OCI-LY3 (cell line): ENCODE data around the gene DCTPP1.

Source experiments
- H2AFZ ChIP-seq: fragments of 200-600, 300-600 bp; shearing (Covaris generic); 2 replicates; pipeline ENCODE4 v1.6.0; 2014; ENCODE audit warnings: antibody characterized with exemption, low read depth, low read length
- H3K27ac ChIP-seq: fragments of 200-600, 300-600 bp; sonication (generic); 2 replicates; pipeline ENCODE4 v1.5.1; 2014; ENCODE audit warnings: mild to moderate bottlenecking, low read length, moderate library complexity, mixed read lengths
- H3K27me3 ChIP-seq: fragments of 200-600, 300-600 bp; sonication (generic); 2 replicates; pipeline ENCODE4 v1.6.1; 2014; ENCODE audit warnings: low read depth, low read length, mixed read lengths
- H3K36me3 ChIP-seq: fragments of 200-600, 300-600 bp; sonication (generic); replicated peaks from 2 replicates; pipeline ENCODE3; 2014; ENCODE audit warnings: low read depth, low read length, mixed read lengths
- H3K4me1 ChIP-seq: fragments of 300-600, 200-600 bp; sonication (generic); 2 replicates; pipeline ENCODE4 v1.6.1; 2014; ENCODE audit warnings: low read length, mixed read lengths
- H3K4me2 ChIP-seq: fragments of 200-600, 300-600 bp; sonication (generic); 2 replicates; pipeline ENCODE4 v1.6.1; 2014; ENCODE audit warnings: low read length, mixed read lengths
- H3K4me3 ChIP-seq: fragments of 300-600, 200-600 bp; sonication (generic); 2 replicates; pipeline ENCODE4 v1.5.1; 2014; ENCODE audit warnings: antibody characterized with exemption, mild to moderate bottlenecking, low read length, moderate library complexity
- H3K79me2 ChIP-seq: fragments of 300-600, 200-600 bp; shearing (Covaris generic); 2 replicates; pipeline ENCODE4 v1.6.1; 2014; ENCODE audit warnings: mild to moderate bottlenecking, low read length, mixed read lengths
- H3K9ac ChIP-seq: fragments of 300-600, 200-600 bp; shearing (Covaris generic); 2 replicates; pipeline ENCODE4 v1.6.0; 2014; ENCODE audit warnings: mild to moderate bottlenecking, low read length, moderate library complexity
- H3K9me3 ChIP-seq: fragments of 200-600, 300-600 bp; shearing (Covaris generic); 2 replicates; pipeline ENCODE4 v1.6.1; 2014; ENCODE audit warnings: low read length, mixed read lengths; ENCODE audit not compliant: insufficient read depth
- H4K20me1 ChIP-seq: fragments of 200-600, 300-600 bp; sonication (generic); 2 replicates; pipeline ENCODE4 v1.6.1; 2016; ENCODE audit warnings: low read length, mixed read lengths; ENCODE audit not compliant: insufficient read depth
- CTCF ChIP-seq: fragments of 200-600, 300-600 bp; sonication (generic); IDR thresholded peaks from 2 replicates; pipeline ENCODE4 v1.5.1; 2014; ENCODE audit warnings: antibody characterized with exemption, low read length, low read depth
- EZH2phosphoT487 ChIP-seq: fragments of 200-600 bp; shearing (Covaris generic); IDR thresholded peaks from 2 replicates; pipeline ENCODE4 v1.6.1; 2018; ENCODE audit warnings: antibody characterized with exemption, mixed run types, low read depth

DCTPP1 gene

GRCh38 chr16:30409125-30410060 is 20.4 kb downstream of the DCTPP1 start:
- TF ChIP-seq CTCF (peak; percentile 89), EZH2phosphoT487 (no peak)
- H3K79me2 ChIP-seq = peaks cover 8% of the 10 kb centered on the region; the same call in 1 of the 2 replicates
- peak overlapping the region; percentile 34 for H3K4me2 ChIP-seq
- no peaks in the 10 kb centered on the region for H3K27me3 ChIP-seq
- H4K20me1 ChIP-seq = no peaks in the 10 kb centered on the region
- no peak overlapping the region for H2AFZ ChIP-seq
- no peak overlapping the region; the same call in 1 of the 2 replicates for H3K9ac ChIP-seq
- peak overlapping the region; percentile 40; the same call in 1 of the 2 replicates for H3K27ac ChIP-seq
- H3K4me1 ChIP-seq = peaks cover 34% of the 10 kb centered on the region
- H3K9me3 ChIP-seq = no peaks in the 10 kb centered on the region
- no peak overlapping the region for H3K4me3 ChIP-seq
- peaks cover 15% of the 10 kb centered on the region for H3K36me3 ChIP-seq

GRCh38 chr16:30407804-30408534 is 21.9 kb downstream of the DCTPP1 start:
- no peaks in the 10 kb centered on the region for H3K27me3 ChIP-seq
- peaks cover 10% of the 10 kb centered on the region for H3K36me3 ChIP-seq
- peak overlapping the region; percentile 94 for H3K4me3 ChIP-seq
- H3K27ac ChIP-seq = no peak overlapping the region; the same call in 1 of the 2 replicates
- H3K9ac ChIP-seq = peak overlapping the region; percentile 84
- peak overlapping the region; percentile 79 for H3K4me2 ChIP-seq
- TF ChIP-seq EZH2phosphoT487 (no peak), CTCF (no peak)
- H4K20me1 ChIP-seq = no peaks in the 10 kb centered on the region
- peaks cover 8% of the 10 kb centered on the region; the same call in 1 of the 2 replicates for H3K79me2 ChIP-seq
- no peak overlapping the region for H2AFZ ChIP-seq
- H3K4me1 ChIP-seq = peaks cover 22% of the 10 kb centered on the region
- no peaks in the 10 kb centered on the region for H3K9me3 ChIP-seq

GRCh38 chr16:30407102-30407803 is 22.6 kb downstream of the DCTPP1 start, which contains the start of gene ZNF771:
Gene ZNF771 (plus strand): TSS chr16:30407606. CDS start chr16:30408054, 448 bp downstream.
- Histone ChIP-seq H3K36me3 (peaks cover 9% of the 10 kb centered on the region), H3K79me2 (peaks cover 8% of the 10 kb centered on the region; the same call in 1 of the 2 replicates), H2AFZ (peak within 1 kb of the TSS; percentile 83), H3K4me2 (peak within 1 kb of the TSS; percentile 92), H3K4me1 (peaks cover 19% of the 10 kb centered on the region), H3K27me3 (no peaks in the 10 kb centered on the region), H3K27ac (peak within 1 kb of the TSS; percentile 15; the same call in 1 of the 2 replicates), H4K20me1 (no peaks in the 10 kb centered on the region), H3K9me3 (no peaks in the 10 kb centered on the region), H3K9ac (peak within 1 kb of the TSS; percentile 84), H3K4me3 (peak within 1 kb of the TSS; percentile 94)
- TF ChIP-seq EZH2phosphoT487 (no peak), CTCF (no peak; the same call in 1 of the 2 replicates)
